ENCODE measurements around the gene PDE10A.

DNA sequence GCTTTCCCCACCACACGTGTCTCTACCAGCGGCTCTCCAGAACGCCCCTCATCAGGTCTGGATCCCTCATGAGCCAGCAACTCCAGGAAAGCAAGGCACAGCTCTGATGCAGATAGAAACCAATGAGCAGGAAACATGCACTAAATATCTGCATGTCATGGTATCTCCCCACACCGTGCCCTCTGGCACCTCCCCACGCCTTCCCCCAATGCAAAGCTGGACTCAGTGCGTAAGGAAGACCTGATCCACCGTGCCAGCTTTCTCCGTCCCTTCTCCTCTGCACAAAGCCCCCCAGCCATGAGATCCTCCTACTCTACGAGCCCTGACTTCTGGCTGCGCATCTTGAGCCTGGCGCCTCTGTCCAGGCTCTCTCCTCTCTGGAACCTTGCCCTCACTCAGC is 9.4 kb downstream of the PDE10A start:
- TF ChIP-seq, protein P1, sequence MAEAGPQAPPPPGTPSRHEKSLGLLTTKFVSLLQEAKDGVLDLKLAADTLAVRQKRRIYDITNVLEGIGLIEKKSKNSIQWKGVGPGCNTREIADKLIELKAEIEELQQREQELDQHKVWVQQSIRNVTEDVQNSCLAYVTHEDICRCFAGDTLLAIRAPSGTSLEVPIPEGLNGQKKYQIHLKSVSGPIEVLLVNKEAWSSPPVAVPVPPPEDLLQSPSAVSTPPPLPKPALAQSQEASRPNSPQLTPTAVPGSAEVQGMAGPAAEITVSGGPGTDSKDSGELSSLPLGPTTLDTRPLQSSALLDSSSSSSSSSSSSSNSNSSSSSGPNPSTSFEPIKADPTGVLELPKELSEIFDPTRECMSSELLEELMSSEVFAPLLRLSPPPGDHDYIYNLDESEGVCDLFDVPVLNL (CRISPR knock-in tag; IDR thresholded peaks at IDR 0.05; ENCODE audit: borderline replicate concordance, low read depth) = no peak
- no peak for TF ChIP-seq SMAD4 (CRISPR knock-in tag; IDR thresholded peaks at IDR 0.05)
- TF ChIP-seq, protein P2, sequence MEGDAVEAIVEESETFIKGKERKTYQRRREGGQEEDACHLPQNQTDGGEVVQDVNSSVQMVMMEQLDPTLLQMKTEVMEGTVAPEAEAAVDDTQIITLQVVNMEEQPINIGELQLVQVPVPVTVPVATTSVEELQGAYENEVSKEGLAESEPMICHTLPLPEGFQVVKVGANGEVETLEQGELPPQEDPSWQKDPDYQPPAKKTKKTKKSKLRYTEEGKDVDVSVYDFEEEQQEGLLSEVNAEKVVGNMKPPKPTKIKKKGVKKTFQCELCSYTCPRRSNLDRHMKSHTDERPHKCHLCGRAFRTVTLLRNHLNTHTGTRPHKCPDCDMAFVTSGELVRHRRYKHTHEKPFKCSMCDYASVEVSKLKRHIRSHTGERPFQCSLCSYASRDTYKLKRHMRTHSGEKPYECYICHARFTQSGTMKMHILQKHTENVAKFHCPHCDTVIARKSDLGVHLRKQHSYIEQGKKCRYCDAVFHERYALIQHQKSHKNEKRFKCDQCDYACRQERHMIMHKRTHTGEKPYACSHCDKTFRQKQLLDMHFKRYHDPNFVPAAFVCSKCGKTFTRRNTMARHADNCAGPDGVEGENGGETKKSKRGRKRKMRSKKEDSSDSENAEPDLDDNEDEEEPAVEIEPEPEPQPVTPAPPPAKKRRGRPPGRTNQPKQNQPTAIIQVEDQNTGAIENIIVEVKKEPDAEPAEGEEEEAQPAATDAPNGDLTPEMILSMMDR (IDR thresholded peaks at IDR 0.05) = no peak
- no peak for TF ChIP-seq ZNF416 (CRISPR knock-in tag; IDR thresholded peaks at IDR 0.05)
- no peak for TF ChIP-seq IRF2 (CRISPR knock-in tag; IDR thresholded peaks at IDR 0.05; ENCODE audit: borderline replicate concordance, low read depth)

Measured in WTC11 (cell line).